Peyer's patch (tissue), 4 donors: Measurements from ENCODE around the gene BRSK1. TPM values are rescaled to one million over a fixed set of nuclear protein-coding genes. Genes with fewer than 3 reads are reported as not detected.

ENCODE experiments used
- DNase-seq, 3 donors: peaks; one replicate each; pipeline ENCODE4 v3.0.0-alpha.2; 2017 to 2019
- H3K27ac ChIP-seq, 4 donors: fragments of 200-600 bp; sonication (generic); one replicate each; pipeline ENCODE4 v1.5.1; 2016 to 2019
- H3K27me3 ChIP-seq, 2 donors: fragments of 200-600 bp; sonication (generic); one replicate each; pipeline ENCODE4 v1.5.1; 2019
- H3K36me3 ChIP-seq, 3 donors: fragments of 200-600 bp; sonication (generic); one replicate each; pipeline ENCODE4 v1.5.1; 2016 to 2019
- H3K4me1 ChIP-seq, 4 donors: fragments of 200-600 bp; sonication (generic); one replicate each; pipeline ENCODE4 v1.5.1; 2016 to 2019
- H3K4me3 ChIP-seq, 4 donors: fragments of 200-600 bp; sonication (generic); 1 replicate in 3 of 4; 2 replicates in 1 of 4; pipeline ENCODE4 v1.5.1; 2016 to 2019; ENCODE audit warnings: mild to moderate bottlenecking in 1 of 4
- H3K9me3 ChIP-seq, 4 donors: fragments of 200-600 bp; sonication (generic); one replicate each; pipeline ENCODE4 v1.5.1; 2016 to 2019; ENCODE audit warnings: mild to moderate bottlenecking in 1 of 4
- CTCF ChIP-seq, 6 experiments: fragments of 450-650 bp in 4 of 6; fragments of 200-600 bp in 2 of 6; sonication (generic) in 1 of 6; IDR thresholded peaks; one replicate each; pipeline ENCODE4 v1.5.1; 2017 to 2019; ENCODE audit warnings: antibody characterized with exemption in 6 of 6, mild to moderate bottlenecking in 3 of 6, moderate library complexity in 1 of 6
- POLR2A ChIP-seq, 2 donors: fragments of 450-650 bp; IDR thresholded peaks; one replicate each; pipeline ENCODE4 v1.5.1; 2017; ENCODE audit warnings: antibody characterized with exemption in 2 of 2, mild to moderate bottlenecking in 2 of 2, moderate library complexity in 2 of 2
- total RNA-seq, 4 donors: library from RNA; depleted of rRNA; stranded (reverse); fragments of >200 nt; gene quantifications; one replicate each; pipeline ENCODE4 v1.1.0, GENCODE V29; 2016

Gene BRSK1
- total RNA-seq, 4 donors from 2014 or later: 0.35 to 6.6 (median 3.0) TPM

GRCh38 chr19:55304980-55305379 lies 21.2 kb downstream of the BRSK1 start:
- H3K36me3 ChIP-seq: no peaks in the 10 kb centered on the region
- no peaks in the 10 kb centered on the region for H3K27me3 ChIP-seq
- no peak overlapping the region for H3K27ac ChIP-seq
- no peak for DNase-seq
- no peaks in the 10 kb centered on the region for H3K9me3 ChIP-seq
- peaks cover 0 to 8% (median 0%) of the 10 kb centered on the region in 4 donors for H3K4me1 ChIP-seq
- TF ChIP-seq POLR2A (IDR thresholded peaks at IDR 0.05) (no peak), CTCF (IDR thresholded peaks at IDR 0.05) (no peak)
- H3K4me3 ChIP-seq: no peak overlapping the region

- no peaks in the 10 kb centered on the region for H3K9me3 ChIP-seq
- H3K4me1 ChIP-seq: peaks cover 0 to 8% (median 0%) of the 10 kb centered on the region in 4 donors
- H3K4me3 ChIP-seq: no peak overlapping the region
- no peak overlapping the region for H3K27ac ChIP-seq
- H3K27me3 ChIP-seq: no peaks in the 10 kb centered on the region
- peak in 2 of 3 donors; percentile 36 to 63 for DNase-seq
- TF ChIP-seq POLR2A (IDR thresholded peaks at IDR 0.05) (no peak), CTCF (IDR thresholded peaks at IDR 0.05) (no peak)
- H3K36me3 ChIP-seq: no peaks in the 10 kb centered on the region
Measured at GRCh38 chr19:55305491-55305890, 21.7 kb downstream of the BRSK1 start.

GRCh38 chr19:55305983-55306562 lies 22.3 kb downstream of the BRSK1 start:
- TF ChIP-seq CTCF (IDR thresholded peaks at IDR 0.05) (no peak), POLR2A (IDR thresholded peaks at IDR 0.05) (no peak)
- no peaks in the 10 kb centered on the region for H3K36me3 ChIP-seq

GRCh38 chr19:55306712-55307111 lies 22.9 kb downstream of the BRSK1 start:
- no peak for TF ChIP-seq POLR2A (IDR thresholded peaks at IDR 0.05)
- Histone ChIP-seq H3K27me3 (no peaks in the 10 kb centered on the region), H3K27ac (no peak overlapping the region), H3K36me3 (no peaks in the 10 kb centered on the region), H3K9me3 (no peaks in the 10 kb centered on the region), H3K4me3 (no peak overlapping the region), H3K4me1 (peaks cover 0 to 3% (median 0%) of the 10 kb centered on the region in 4 donors)
- no peak for DNase-seq

More at GRCh38 chr19:55305983-55306562, 22.3 kb downstream of the BRSK1 start:
- DNase-seq: no peak
- Histone ChIP-seq H3K27ac (no peak overlapping the region), H3K27me3 (no peaks in the 10 kb centered on the region), H3K4me3 (no peak overlapping the region), H3K4me1 (peaks cover 0 to 8% (median 0%) of the 10 kb centered on the region in 4 donors), H3K9me3 (no peaks in the 10 kb centered on the region)

GRCh38 chr19:55308281-55308680 lies 24.5 kb downstream of the BRSK1 start:
- no peak for DNase-seq
- H3K9me3 ChIP-seq: no peaks in the 10 kb centered on the region
- no peak overlapping the region for H3K27ac ChIP-seq
- no peaks in the 10 kb centered on the region for H3K27me3 ChIP-seq
- no peak overlapping the region for H3K4me3 ChIP-seq
- H3K4me1 ChIP-seq: no peaks in the 10 kb centered on the region
- TF ChIP-seq POLR2A (IDR thresholded peaks at IDR 0.05) (no peak), CTCF (IDR thresholded peaks at IDR 0.05) (no peak)
- peaks cover 0 to 6% (median 0%) of the 10 kb centered on the region in 3 donors for H3K36me3 ChIP-seq

- H3K27ac ChIP-seq: no peak overlapping the region
- DNase-seq: no peak
Measured at GRCh38 chr19:55309448-55309847, 25.7 kb downstream of the BRSK1 start.

More at GRCh38 chr19:55309448-55309847, 25.7 kb downstream of the BRSK1 start:
- Histone ChIP-seq H3K36me3 (peaks cover 0 to 10% (median 0%) of the 10 kb centered on the region in 3 donors), H3K4me3 (no peak overlapping the region), H3K4me1 (no peaks in the 10 kb centered on the region), H3K9me3 (no peaks in the 10 kb centered on the region), H3K27me3 (no peaks in the 10 kb centered on the region)
- TF ChIP-seq POLR2A (IDR thresholded peaks at IDR 0.05) (no peak), CTCF (IDR thresholded peaks at IDR 0.05) (no peak)
